Activated T-cell treated with anti-CD3 and anti-CD28 coated beads for 4 hours (primary cell): ENCODE results near the gene GCAT.

Source experiments
- DNase-seq: peaks from one replicate; pipeline ENCODE4 v3.0.0-alpha.2; 2020

The GCAT gene

GRCh38 chr22:37848587-37849088, 40.9 kb downstream of the GCAT start:
- DNase-seq, result no peak

- DNase-seq, result peak; percentile 75
Measured at GRCh38 chr22:37849089-37849751, 41.5 kb downstream of the GCAT start, which contains the start of gene EIF3L. TSS of gene EIF3L (plus strand) at chr22:37849419. CDS start at chr22:37849450, 31 bp downstream.

- no peak for DNase-seq
Measured at GRCh38 chr22:37850801-37851200, 43.1 kb downstream of the GCAT start.

- no peak for DNase-seq
Measured at GRCh38 chr22:37852418-37852817, 44.7 kb downstream of the GCAT start.

- no peak for DNase-seq
Measured at GRCh38 chr22:37854946-37855345, 47.2 kb downstream of the GCAT start.

- DNase-seq, result no peak
Measured at GRCh38 chr22:37855462-37855861, 47.7 kb downstream of the GCAT start.

- DNase-seq, result no peak
Measured at GRCh38 chr22:37860796-37861421, 53.2 kb downstream of the GCAT start.

GRCh38 chr22:37862570-37863325, 55.0 kb downstream of the GCAT start:
- no peak for DNase-seq

GRCh38 chr22:37865510-37865909, 57.8 kb downstream of the GCAT start:
- no peak for DNase-seq
